ENCODE results near the gene FXR2. TPM values are rescaled to one million over a fixed set of nuclear protein-coding genes. Genes with fewer than 3 reads are reported as not detected.
"Not testable (repeated sequence)": the region's sequence is repeated elsewhere in the genome, so short reads cannot be mapped to it uniquely, and the experiment has no call there.

Gene FXR2
- 7.7 TPM for total RNA-seq

DNA sequence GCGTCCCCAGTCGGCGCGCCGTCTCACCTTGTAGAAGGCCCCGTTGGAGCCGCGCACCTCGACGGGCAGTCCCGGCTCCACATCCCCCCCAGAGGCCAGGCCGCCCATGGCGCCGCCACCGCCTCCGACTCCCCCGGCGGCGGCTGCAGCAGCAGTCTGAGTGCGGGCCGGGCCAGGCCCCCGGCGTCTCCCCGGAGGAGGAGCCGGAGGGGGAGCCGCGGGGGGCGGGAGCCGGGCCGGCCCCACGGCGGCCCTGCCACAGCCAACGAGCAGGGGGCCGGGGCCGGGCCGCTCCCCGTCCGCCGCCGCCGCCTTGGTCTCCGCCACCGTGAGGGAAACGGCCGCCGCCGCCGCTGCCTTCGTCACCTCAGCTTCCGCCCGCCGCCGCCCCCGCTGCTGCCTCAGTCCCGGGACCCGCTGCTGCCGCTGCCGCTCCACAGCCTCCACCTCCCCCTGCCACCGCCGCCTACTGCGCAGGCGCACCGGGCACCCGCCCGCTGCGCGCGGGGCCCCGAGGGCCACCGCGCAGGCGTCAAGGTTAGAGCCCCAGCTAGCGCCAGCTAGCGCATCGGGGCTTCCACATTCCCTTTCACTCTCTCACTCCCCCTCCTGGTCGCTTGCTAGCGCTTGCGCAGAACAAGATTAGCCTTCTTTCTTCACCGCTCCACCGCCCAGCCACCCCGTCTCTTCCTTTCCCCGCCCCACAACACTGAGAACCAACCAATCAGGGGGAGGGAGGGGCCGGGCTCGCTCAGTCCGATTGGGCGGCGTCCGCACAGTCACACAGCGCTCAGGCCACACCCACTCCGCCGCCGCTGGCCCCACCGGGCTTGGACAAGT, at the start of gene FXR2:
Gene FXR2 (minus strand): TSS at position 473 of the 840 bp plus-strand sequence. CDS start 365 bp downstream, at position 108.
- H3K4me1 ChIP-seq (ENCODE audit: insufficient read depth, low read length), result peaks cover 38% of the 10 kb centered on the region
- no peaks in the 10 kb centered on the region for H3K27me3 ChIP-seq (ENCODE audit: insufficient read depth, low read length)
- H3K9me3 ChIP-seq (ENCODE audit: low read depth, low read length), result no peaks in the 10 kb centered on the region
- H3K4me3 ChIP-seq (ENCODE audit: low read length), result peak within 1 kb of the TSS; percentile 71

DNA sequence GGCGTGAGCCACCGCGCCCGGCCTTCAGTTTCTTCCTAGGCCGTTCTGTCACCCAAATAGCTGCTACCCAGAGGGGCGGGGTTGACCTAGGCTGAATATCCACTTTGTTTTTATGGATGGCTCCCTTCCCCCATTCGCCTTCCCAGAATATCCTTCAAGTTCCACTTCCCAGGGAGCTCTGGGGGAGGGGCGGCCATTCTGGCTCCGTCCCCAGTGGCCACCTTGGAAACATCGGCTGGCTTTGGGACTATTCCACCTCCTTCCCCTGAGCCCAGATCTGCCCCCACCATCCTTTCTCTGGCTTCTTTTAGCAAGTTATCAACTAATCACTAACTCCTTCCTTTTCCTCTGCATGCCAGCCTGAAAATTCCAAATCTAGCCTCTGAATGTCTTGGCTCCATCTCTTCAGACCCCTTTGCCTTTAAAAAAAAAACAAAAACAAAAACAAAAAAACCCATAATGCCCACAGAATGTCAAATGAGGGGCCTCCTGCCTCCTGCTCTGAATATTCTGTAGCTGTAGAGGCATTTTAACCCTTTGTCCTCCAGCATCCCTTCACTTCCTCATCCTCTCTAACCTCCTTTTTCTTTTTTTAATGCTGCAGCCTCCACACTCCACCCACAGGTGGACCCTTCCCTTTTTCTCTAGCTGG, 42.4 kb upstream of the FXR2 start:
- Histone ChIP-seq H3K27me3 (ENCODE audit: insufficient read depth, low read length) (peaks cover 13% of the 10 kb centered on the region), H3K4me3 (ENCODE audit: low read length) (no peak overlapping the region), H3K9me3 (ENCODE audit: low read depth, low read length) (no peaks in the 10 kb centered on the region), H3K4me1 (ENCODE audit: insufficient read depth, low read length) (no peaks in the 10 kb centered on the region)

DNA sequence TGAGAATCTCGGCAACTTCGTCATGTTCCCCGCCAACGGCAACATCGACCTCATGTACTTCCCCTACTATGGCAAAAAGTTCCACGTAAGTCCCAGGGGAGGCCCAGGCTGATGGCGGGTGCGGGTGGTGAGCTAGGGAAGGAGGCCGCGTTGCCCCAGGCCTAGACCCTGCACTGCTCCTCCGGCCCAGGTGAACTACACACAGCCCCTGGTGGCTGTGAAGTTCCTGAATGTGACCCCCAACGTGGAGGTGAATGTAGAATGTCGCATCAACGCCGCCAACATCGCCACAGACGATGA, 40.8 kb upstream of the FXR2 start:
- H3K4me3 ChIP-seq (ENCODE audit: low read length), result no peak overlapping the region

DNA sequence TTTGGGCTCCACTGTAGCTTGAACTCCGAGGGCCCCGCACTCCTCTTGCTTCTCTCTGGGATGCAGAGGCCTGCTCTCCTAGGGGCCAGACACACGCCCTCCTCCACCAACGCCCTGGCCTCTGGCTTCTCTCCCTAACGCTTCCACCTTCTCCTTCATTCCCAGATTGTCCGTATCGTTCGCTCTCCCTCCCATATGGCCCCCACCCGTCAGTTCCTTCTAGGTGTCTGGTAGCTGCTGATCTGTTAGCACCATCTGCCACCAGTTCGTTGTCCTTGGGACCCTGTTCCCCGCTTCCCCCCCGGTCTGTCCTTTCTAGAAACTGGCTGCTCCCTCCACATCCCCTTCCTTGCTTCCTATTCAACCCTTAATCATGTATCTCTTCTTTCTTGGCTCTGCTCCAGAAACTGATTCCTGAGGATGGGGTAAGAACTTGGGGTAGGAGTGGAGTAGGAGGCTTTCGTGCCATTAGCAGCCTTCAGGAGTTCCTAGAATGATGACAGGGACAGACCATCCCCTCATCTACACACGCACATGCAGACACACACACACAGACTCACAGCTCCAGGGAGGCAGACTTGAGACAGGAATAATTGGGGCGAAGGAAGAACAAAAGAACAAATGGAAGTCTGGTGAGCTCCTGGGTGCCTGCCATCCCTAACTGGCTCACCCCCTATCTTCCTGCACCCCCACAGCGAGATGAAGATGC, 40.3 kb upstream of the FXR2 start:
- Histone ChIP-seq H3K4me3 (ENCODE audit: low read length) (no peak overlapping the region), H3K27me3 (ENCODE audit: insufficient read depth, low read length) (peaks cover 30% of the 10 kb centered on the region), H3K4me1 (ENCODE audit: insufficient read depth, low read length) (peaks cover 16% of the 10 kb centered on the region), H3K9me3 (ENCODE audit: low read depth, low read length) (no peaks in the 10 kb centered on the region)

More for the DNA sequence above, 40.8 kb upstream of the FXR2 start:
- Histone ChIP-seq H3K27me3 (ENCODE audit: insufficient read depth, low read length) (peaks cover 25% of the 10 kb centered on the region), H3K4me1 (ENCODE audit: insufficient read depth, low read length) (peaks cover 10% of the 10 kb centered on the region), H3K9me3 (ENCODE audit: low read depth, low read length) (no peaks in the 10 kb centered on the region)

DNA sequence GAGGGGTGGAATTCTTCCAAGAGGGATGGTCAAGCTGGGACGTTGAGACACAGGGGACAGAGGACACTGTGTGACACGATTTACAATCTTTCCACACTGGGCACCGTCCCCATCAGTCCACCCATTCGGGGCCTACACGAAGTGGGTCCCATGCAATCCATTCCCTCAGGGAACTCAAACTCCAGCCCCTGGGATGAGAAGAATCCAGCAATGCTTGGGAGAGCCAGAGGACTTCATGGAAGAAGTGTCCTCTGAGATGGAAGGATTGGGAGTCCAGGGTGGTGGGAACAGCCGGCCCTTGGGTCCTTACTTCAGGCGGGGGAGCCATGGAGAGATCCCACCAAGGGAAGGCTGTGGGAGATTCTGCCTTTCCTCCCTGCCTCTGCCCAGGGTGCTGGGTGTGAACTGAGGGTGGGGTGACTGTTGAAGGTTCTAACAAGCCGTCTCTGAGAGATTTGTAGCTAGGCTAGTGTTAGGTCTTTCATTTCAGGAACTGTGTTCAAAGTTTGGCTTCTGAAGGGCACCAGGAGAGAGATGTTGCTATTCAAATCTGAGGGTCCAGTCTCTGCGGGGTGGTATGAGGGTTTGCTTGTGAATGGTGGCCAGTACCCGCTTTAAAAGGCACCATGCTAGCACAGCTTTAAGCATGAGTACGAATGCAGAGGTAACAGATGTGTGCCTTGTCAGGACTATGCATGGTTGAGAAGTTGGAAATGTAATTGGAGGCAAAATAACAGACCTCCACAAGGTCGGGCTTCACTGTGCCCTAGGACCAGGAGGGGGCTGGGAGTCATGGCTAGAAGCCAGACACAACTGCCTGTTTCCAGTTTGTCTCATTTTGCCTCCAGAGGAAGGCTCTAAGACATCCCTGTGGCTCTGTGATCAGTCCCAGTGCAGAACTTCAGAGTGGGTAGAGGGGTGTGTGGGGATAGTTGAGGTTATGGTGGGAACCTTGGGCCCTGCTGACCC, 38.0 kb upstream of the FXR2 start:
- peaks cover 37% of the 10 kb centered on the region for H3K27me3 ChIP-seq (ENCODE audit: insufficient read depth, low read length)
- H3K4me1 ChIP-seq (ENCODE audit: insufficient read depth, low read length), result peaks cover 18% of the 10 kb centered on the region
- no peaks in the 10 kb centered on the region for H3K9me3 ChIP-seq (ENCODE audit: low read depth, low read length)
- H3K4me3 ChIP-seq (ENCODE audit: low read length), result no peak overlapping the region

DNA sequence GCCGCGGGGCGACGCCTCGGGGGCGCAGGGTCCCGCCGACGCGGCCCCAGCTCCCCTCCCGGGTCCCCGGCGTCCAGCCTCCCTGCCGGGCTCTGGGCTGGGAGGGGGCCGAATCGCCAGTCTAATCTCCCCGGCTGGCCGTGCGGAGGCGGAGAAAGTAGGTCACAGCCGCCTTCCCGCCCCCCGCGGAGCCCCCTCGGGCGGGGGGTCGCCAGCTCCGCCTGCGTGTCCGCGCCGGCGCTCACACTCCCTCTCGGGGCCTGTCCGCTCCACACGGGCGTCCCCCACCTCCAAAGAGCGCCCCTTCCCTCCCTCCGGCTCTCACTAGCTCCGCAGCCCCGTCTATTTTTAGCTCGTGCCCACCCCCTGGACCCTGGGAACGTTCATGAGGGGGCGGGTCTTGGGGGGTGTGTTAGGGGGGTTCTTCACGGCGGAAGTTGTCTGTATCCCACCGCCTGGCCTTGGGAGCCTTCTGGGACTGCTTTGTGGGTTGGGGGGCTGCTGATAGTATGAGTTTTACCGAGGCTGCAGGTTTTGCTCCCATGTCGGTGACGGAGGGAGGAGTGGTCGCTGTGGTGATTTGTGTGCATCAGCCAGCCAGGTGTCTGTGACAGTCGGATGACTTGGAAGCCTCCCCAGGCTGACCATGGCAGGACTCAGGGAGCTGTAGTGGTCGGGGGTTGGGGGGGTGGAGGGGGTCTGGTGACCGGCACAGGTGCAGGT, 37.1 kb upstream of the FXR2 start:
- H3K4me3 ChIP-seq (ENCODE audit: low read length), result no peak overlapping the region

DNA sequence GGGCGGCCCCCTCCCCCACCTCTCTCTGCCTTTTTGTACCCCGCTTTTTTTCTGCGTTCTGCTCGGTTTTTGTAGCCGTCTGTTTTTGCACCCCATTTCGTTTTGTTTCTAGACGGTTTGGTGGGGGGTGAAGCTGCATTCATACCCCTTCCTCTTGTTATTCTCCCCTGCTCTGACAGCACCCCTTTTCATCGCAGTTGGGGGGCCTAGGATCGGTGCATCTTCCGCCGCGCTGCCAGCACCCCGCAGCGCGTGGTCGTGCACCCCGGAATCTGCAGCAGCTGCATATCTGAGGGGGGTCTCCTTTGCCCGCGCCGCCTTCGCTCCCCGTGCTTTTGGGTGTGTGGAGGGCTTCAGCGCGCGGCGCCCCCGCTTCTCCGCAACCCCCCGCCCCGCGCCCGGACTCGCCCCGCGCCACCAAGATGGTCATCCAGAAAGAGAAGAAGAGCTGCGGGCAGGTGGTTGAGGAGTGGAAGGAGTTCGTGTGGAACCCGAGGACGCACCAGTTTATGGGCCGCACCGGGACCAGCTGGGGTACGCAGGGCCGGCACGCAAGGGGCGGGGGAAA, 36.5 kb upstream of the FXR2 start:
- Histone ChIP-seq H3K4me1 (ENCODE audit: insufficient read depth, low read length) (peaks cover 29% of the 10 kb centered on the region), H3K27me3 (ENCODE audit: insufficient read depth, low read length) (peaks cover 37% of the 10 kb centered on the region), H3K4me3 (ENCODE audit: low read length) (peak overlapping the region; percentile 20), H3K9me3 (ENCODE audit: low read depth, low read length) (no peaks in the 10 kb centered on the region)

More for the DNA sequence above, 37.1 kb upstream of the FXR2 start:
- Histone ChIP-seq H3K9me3 (ENCODE audit: low read depth, low read length) (no peaks in the 10 kb centered on the region), H3K27me3 (ENCODE audit: insufficient read depth, low read length) (peaks cover 37% of the 10 kb centered on the region), H3K4me1 (ENCODE audit: insufficient read depth, low read length) (peaks cover 23% of the 10 kb centered on the region)

DNA sequence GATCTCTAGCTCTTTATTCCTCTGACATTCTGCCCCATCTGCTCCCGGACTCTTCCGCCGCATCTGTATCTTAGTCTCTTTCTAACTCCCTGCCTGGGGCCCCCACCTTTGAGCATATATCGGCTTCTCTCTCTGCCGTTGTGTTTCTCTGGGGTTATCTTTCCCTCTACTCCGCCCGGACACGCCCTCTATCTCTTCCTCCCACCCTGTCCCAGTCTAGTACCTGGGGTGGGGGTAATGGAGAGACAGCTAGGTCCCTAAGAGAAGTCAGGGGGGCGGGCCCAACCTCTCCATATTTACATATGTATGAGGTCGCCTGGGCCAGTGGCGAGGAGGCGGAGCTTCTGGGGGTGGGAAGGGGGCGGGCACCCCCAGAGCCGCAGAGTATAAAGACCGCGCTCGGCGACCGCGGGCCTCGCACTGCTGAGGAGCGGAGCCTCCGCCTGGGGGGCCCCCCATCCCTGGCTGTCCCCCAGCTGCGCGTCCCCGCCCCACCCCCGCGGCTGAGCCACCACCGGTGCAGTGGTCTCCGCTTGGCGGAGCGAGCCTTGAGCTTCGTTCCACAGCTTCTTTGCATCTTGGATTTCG, 35.9 kb upstream of the FXR2 start, which contains the start of gene ATP1B2:
Gene ATP1B2 (plus strand): TSS at position 418 of the 588 bp plus-strand sequence. CDS start 593 bp downstream, outside the sequence.
- peaks cover 34% of the 10 kb centered on the region for H3K4me1 ChIP-seq (ENCODE audit: insufficient read depth, low read length)
- no peaks in the 10 kb centered on the region for H3K9me3 ChIP-seq (ENCODE audit: low read depth, low read length)
- peak within 1 kb of the TSS; percentile 20 for H3K4me3 ChIP-seq (ENCODE audit: low read length)
- H3K27me3 ChIP-seq (ENCODE audit: insufficient read depth, low read length), result peaks cover 37% of the 10 kb centered on the region

DNA sequence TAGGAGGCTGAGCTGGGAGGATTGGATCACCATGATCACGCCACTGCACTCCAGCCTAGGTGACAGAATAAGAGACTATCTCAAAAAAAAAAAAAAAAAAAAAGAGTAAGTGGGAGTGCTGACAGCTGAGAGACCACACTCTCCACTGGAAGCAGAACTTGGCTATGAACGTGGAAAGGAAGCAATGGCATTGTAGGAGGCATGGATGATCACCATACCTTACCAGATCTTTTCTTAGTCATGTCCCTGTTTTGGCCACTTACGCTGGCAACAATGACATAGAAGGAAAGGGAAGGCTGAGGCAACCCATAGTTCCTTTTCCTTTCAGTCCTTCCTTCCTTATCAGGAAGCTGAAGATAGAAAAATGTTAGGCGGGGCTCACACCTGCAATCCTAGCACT, 32.3 kb upstream of the FXR2 start:
- no peaks in the 10 kb centered on the region for H3K9me3 ChIP-seq (ENCODE audit: low read depth, low read length)
- no peak overlapping the region for H3K4me3 ChIP-seq (ENCODE audit: low read length)
- H3K27me3 ChIP-seq (ENCODE audit: insufficient read depth, low read length), result peaks cover 23% of the 10 kb centered on the region
- peaks cover 51% of the 10 kb centered on the region for H3K4me1 ChIP-seq (ENCODE audit: insufficient read depth, low read length)

DNA sequence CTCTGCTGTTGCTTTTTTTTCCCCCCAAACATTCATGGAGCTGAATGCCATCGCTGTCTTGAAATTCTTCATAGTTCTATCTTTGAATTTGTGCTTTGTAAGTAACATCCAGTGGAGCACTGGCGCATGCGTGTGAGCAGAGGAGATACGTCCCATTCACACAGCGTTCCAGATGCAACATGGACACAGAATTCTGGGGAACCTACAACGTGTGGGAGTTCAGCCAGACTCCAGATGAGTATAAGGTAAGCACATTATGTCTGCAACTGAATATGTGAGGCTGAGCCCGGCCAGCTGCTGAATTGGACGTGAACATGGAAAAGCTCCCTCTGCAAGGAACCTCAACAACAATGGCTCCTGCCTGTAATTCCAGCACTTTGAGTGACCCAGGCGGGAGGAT, 31.8 kb upstream of the FXR2 start:
- no peaks in the 10 kb centered on the region for H3K9me3 ChIP-seq (ENCODE audit: low read depth, low read length)
- H3K4me1 ChIP-seq (ENCODE audit: insufficient read depth, low read length), result peaks cover 48% of the 10 kb centered on the region
- H3K4me3 ChIP-seq (ENCODE audit: low read length), result no peak overlapping the region
- H3K27me3 ChIP-seq (ENCODE audit: insufficient read depth, low read length), result peaks cover 18% of the 10 kb centered on the region

DNA sequence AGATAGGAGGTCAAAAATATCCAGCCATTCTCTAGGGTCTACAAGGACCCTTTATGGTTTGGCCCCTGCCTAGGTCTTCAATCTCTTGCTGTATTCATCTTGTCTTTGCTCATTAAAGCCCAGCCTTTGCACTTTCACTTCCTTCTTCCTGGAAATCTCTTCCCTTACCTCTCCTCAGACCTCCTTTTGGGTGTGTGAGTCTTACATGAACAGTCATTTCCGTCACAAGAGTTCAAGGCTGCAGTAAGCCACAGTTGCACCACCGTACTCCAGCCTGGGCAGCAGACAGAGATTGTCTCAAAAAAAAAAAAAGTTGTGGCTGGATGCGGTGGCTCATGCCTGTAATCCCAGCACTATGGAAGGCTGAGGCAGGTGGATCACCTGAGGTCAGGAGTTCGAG, 30.1 kb upstream of the FXR2 start:
- peaks cover 33% of the 10 kb centered on the region for H3K4me1 ChIP-seq (ENCODE audit: insufficient read depth, low read length)
- H3K27me3 ChIP-seq (ENCODE audit: insufficient read depth, low read length), result peaks cover 5% of the 10 kb centered on the region
- no peak overlapping the region for H3K4me3 ChIP-seq (ENCODE audit: low read length)
- no peaks in the 10 kb centered on the region for H3K9me3 ChIP-seq (ENCODE audit: low read depth, low read length)

DNA sequence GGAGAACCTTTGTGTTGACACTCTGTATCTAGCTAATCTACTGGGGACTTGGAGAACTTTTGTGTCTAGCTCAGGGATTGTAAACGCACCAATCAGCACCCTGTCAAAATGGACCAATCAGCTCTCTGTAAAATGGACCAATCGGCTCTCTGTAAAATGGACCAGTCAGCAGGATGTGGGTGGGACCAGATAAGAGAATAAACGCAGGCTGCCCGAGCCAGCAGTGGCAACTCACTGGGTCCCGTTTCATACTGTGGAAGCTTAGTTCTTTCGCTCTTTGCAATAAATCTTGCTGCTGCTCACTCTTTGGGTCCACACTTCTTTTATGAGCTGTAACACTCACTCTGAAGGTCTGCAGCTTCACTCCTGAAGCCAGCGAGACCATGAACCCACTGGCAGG, 26.9 kb upstream of the FXR2 start:
- H3K27me3 ChIP-seq (ENCODE audit: insufficient read depth, low read length); H3K9me3 ChIP-seq (ENCODE audit: low read depth, low read length); H3K4me3 ChIP-seq (ENCODE audit: low read length): not testable (repeated sequence)
- H3K4me1 ChIP-seq (ENCODE audit: insufficient read depth, low read length), result peaks cover 26% of the 10 kb centered on the region

DNA sequence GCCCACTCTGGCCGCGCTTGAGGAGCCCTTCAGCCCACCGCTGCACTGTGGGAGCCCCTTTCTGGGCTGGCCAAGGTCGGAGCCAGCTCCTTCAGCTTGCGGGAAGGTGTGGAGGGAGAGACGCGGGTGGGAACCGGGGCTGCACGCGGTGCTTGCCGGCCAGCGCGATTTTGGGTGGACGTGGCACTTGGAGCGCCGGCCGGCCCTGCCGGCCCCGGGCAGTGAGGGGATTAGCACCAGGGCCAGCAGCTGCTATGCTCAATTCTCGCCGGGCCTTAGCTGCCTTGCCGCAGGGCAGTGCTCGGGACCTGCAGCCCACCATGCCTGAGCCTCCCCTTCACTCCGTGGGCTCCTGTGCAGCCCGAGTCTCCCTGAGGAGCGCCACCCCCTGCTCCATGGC, 26.1 kb upstream of the FXR2 start:
- H3K4me1 ChIP-seq (ENCODE audit: insufficient read depth, low read length), result peaks cover 19% of the 10 kb centered on the region
- H3K27me3 ChIP-seq (ENCODE audit: insufficient read depth, low read length), result no peaks in the 10 kb centered on the region

More for the DNA sequence above, 26.1 kb upstream of the FXR2 start:
- Histone ChIP-seq H3K4me3 (ENCODE audit: low read length) (no peak overlapping the region), H3K9me3 (ENCODE audit: low read depth, low read length) (no peaks in the 10 kb centered on the region)
